Pancreas (tissue), 10 donors: Measurements from ENCODE around the gene KASH5. TPM values are rescaled to one million over a fixed set of nuclear protein-coding genes. Genes with fewer than 3 reads are reported as not detected.

Experiments used
- ATAC-seq, 4 donors: fragments of 200-7000 bp; cut with Tn5 transposase; one replicate each; pipeline versions ENCODE4 v1.8.0 to v1.9.1; 2020; ENCODE audit warnings: mild to moderate bottlenecking in 4 of 4, moderate library complexity in 4 of 4
- DNase-seq, 6 donors: peaks; one replicate each; pipeline ENCODE4 v3.0.0-alpha.2; 2020
- FAIRE-seq: peaks from 2 replicates; lab custom pipeline; 2012; peaks lifted over from hg19 to GRCh38; lab: Jason Lieb, UNC
- H3K27ac ChIP-seq, 4 donors: fragments of 200-600 bp; sonication (generic); 1 replicate in 3 of 4; 2 replicates in 1 of 4; pipeline versions ENCODE4 v1.5.0 to v1.8.0; 2020
- H3K27me3 ChIP-seq, 4 donors: fragments of 200-600 bp; one replicate each; pipeline ENCODE4 v1.8.0; 2021
- H3K36me3 ChIP-seq, 3 donors: fragments of 200-600 bp; sonication (generic) in 1 of 3; one replicate each; pipeline versions ENCODE4 v1.5.0 to v1.8.0; 2020 to 2021
- H3K4me1 ChIP-seq, 3 donors: fragments of 200-600 bp; one replicate each; pipeline ENCODE4 v1.8.0; 2021
- H3K4me3 ChIP-seq, 4 donors: fragments of 200-600 bp; sonication (generic) in 2 of 4; one replicate each; pipeline versions ENCODE4 v1.5.0 to v1.8.0; 2020 to 2021
- H3K9me3 ChIP-seq, 4 donors: fragments of 200-600 bp; one replicate each; pipeline ENCODE4 v1.8.0; 2021
- WGBS, 2 donors: extraction: QIAGEN DNeasy Blood & Tissue Kit; methylation state at CpG; one replicate each; pipeline ENCODE4 v1.1.7; 2013; 5-methylcytosine and 5-hydroxymethylcytosine counted together
- intact Hi-C, 3 donors: fragments of 100-400 bp; cut with DNase I; formaldehyde crosslinking; loops; one replicate each; pipeline versions ENCODE4 v1.11.1 to v1.14.2; 2022
- polyA plus RNA-seq, 2 donors: library from polyadenylated mRNA; stranded (reverse); fragments of 200-250 nt; gene quantifications; one replicate each; pipeline ENCODE4 v1.2.3, GENCODE V29; 2013
- total RNA-seq, 6 donors: library from RNA; stranded (reverse); fragmentation: NEBNext Ultra II Directional in 4 of 6; extraction: Animal tissue kit (Norgen Biotek cat#: 25700) in 4 of 6; gene quantifications; one replicate each; pipeline versions ENCODE4 v1.2.1 to v1.2.4, GENCODE V29; 2021 to 2023
- TF ChIP-seq, protein P1 (sequence below), 4 donors: fragments of 200-600 bp; sonication (generic) in 3 of 4; IDR thresholded peaks; one replicate each; pipeline versions ENCODE4 v1.5.0 to v1.8.0; 2021; ENCODE audit warnings: antibody characterized with exemption in 4 of 4
- donor health status: healthy with polysubstance abuse.
- donor health status: DM: no; HTN: no; CAD: no; lungs with moderate emphysema.
- donor health status: DM: no; HTN: no; CAD: no.
- donor health status: control.
- donor health status: control.
- donor health status: Bipolar disorder and iron deficiency.
- donor health status: DM: yes; HTN: yes; CAD: no.
- donor health status: DM: no; HTN: no; CAD: no.
- donor health status: DM: no; HTN: no; CAD: no.
- donor health status: DM: yes; HTN: yes; CAD: no.

Gene KASH5
- total and polyA plus RNA-seq, 8 donors = 1.2 to 3.3 (median 2.2) TPM

DNA sequence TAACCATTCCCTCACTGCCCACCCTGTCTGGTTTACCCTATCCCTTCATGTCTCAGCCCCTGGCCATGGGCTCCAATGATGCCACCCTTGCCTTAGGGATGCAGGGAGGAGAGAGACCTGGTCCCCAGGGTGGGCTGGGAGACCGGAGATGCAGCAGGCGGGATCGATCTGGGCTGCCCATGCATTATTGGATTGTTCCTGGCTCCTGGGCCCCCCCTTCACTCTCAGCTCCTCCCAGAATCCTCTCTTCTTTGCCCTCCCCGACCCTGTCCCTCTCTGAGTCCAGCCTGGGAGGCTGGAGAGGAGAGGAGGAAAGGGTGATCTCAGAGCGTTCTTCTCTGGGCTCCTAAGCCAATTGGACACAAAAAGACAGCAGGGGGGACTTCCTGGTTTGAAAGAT, 5.8 kb downstream of the KASH5 start:
- 63% methylated on average over 4 to 5 of the region's 5 CpGs for WGBS, 2 donors
- Histone ChIP-seq H3K36me3 (no peaks in the 10 kb centered on the region), H3K27ac (no peak overlapping the region), H3K27me3 (no peaks in the 10 kb centered on the region), H3K4me1 (peaks cover 3 to 5% (median 5%) of the 10 kb centered on the region in 3 donors), H3K9me3 (no peaks in the 10 kb centered on the region), H3K4me3 (no peak overlapping the region)
- TF ChIP-seq, protein P1, sequence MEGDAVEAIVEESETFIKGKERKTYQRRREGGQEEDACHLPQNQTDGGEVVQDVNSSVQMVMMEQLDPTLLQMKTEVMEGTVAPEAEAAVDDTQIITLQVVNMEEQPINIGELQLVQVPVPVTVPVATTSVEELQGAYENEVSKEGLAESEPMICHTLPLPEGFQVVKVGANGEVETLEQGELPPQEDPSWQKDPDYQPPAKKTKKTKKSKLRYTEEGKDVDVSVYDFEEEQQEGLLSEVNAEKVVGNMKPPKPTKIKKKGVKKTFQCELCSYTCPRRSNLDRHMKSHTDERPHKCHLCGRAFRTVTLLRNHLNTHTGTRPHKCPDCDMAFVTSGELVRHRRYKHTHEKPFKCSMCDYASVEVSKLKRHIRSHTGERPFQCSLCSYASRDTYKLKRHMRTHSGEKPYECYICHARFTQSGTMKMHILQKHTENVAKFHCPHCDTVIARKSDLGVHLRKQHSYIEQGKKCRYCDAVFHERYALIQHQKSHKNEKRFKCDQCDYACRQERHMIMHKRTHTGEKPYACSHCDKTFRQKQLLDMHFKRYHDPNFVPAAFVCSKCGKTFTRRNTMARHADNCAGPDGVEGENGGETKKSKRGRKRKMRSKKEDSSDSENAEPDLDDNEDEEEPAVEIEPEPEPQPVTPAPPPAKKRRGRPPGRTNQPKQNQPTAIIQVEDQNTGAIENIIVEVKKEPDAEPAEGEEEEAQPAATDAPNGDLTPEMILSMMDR (IDR thresholded peaks at IDR 0.05) = no peak
- intact Hi-C loops = loop anchor here in 1 of 3 donors (10.0 kb wide), 1 partner anchor 51 kb away; the partner anchor contains the start of gene SLC17A7
- DNase-seq (no peak), ATAC-seq (no peak), FAIRE-seq (no peak)

DNA sequence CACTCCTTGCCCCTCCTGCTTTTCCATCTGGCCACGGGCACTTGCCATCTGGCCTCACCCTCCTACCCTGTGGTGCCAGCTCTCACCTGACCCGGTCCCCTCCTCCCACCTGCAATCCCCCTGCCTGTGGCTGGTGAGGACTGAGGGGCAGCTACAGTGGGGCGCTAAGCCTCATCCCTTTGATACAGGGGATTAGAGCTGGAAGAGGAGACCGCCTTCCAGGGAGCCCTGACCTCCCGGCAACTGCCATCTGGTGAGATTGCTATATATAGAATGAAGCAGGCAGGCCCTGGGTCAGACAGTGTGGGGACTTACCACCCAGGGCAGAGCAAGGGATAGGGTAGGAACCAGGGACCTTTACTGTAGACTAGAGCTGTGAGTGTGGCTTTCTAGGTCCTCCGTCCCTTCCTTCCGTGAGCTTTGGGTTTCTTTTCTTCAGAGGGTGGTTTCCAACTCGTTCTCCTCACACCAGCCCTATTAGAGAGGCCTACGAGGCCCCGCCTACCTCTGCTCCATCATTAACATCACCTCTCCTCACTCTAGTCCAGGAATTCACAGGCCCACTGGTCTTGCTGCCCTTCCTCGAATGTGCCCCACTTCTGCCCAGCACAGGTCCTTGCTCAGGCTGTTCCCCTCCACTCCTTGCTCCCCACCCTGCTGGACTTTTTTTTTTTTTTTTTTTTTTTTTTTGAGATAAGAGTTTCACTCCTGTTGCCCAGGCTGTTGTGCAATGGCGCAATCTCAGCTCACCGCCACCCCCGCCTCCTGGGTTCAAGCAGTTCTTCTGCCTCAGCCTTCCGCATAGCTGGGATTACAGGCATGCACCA, 7.7 kb downstream of the KASH5 start:
- FAIRE-seq = no peak
- H3K36me3 ChIP-seq = no peaks in the 10 kb centered on the region
- no peaks in the 10 kb centered on the region for H3K9me3 ChIP-seq
- TF ChIP-seq, protein P1 (IDR thresholded peaks at IDR 0.05) = no peak
- H3K4me3 ChIP-seq = no peak overlapping the region
- intact Hi-C loops = loop anchor here (5.0 to 10.0 kb wide), 2 partner anchors 42 to 49 kb away; partner anchors contain the start of gene SLC17A7 (in 1 of the 3)
- H3K27me3 ChIP-seq = no peaks in the 10 kb centered on the region
- DNase-seq = no peak
- H3K27ac ChIP-seq = no peak overlapping the region
- H3K4me1 ChIP-seq = peaks cover 0 to 5% (median 0%) of the 10 kb centered on the region in 3 donors
- ATAC-seq = no peak
- 74 to 81% methylated on average over 15 of the region's 15 CpGs for WGBS, 2 donors

DNA sequence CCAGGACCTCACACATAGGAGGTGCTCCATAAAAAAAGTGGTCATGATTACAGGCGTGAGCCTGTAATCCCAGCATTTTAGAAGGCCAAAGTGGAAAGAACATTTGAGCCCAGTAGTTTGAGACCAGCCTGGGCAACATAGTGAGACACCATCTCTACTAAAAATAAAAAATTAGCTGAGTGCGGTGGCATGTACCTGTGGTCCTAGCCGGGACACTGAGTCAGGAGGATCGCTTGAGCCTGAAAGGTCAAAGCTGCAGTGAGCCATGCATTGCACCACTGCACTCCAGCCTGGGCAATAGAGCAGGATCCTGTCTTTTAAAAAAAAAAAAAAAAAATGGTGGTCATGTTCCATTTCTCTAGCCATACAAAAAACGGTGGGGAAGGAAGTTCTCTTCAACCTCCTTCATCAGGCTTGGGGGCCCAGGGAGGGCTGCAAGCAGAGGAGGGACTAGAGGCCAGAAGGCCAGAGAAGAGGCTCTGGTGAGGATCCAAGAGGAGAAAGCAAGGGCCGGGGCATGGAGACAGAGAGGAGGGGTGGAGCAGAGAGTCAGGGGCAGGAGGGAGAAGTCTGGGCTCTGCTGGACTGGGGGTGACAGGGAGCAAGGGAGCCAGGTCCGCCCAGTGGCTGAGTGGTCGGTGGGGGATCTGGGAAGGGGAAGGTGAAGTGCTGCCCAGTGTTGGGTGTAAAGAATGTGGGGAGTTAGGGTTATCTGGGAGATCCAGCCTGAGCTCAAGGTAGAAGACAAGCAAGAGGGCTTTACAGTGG, 8.9 kb downstream of the KASH5 start:
- intact Hi-C loops = loop anchor here (5.0 to 10.0 kb wide), 2 partner anchors 40 to 48 kb away; partner anchors contain the start of gene SLC17A7 (in 1 of the 3)
- Histone ChIP-seq H3K27me3 (no peaks in the 10 kb centered on the region), H3K4me1 (no peaks in the 10 kb centered on the region), H3K27ac (no peak overlapping the region), H3K9me3 (no peaks in the 10 kb centered on the region), H3K4me3 (no peak overlapping the region), H3K36me3 (no peaks in the 10 kb centered on the region)
- DNase-seq (no peak), ATAC-seq (no peak), FAIRE-seq (no peak)
- TF ChIP-seq, protein P1 (IDR thresholded peaks at IDR 0.05) = no peak
- WGBS, 2 donors = 74 to 85% methylated on average over 8 of the region's 8 CpGs

DNA sequence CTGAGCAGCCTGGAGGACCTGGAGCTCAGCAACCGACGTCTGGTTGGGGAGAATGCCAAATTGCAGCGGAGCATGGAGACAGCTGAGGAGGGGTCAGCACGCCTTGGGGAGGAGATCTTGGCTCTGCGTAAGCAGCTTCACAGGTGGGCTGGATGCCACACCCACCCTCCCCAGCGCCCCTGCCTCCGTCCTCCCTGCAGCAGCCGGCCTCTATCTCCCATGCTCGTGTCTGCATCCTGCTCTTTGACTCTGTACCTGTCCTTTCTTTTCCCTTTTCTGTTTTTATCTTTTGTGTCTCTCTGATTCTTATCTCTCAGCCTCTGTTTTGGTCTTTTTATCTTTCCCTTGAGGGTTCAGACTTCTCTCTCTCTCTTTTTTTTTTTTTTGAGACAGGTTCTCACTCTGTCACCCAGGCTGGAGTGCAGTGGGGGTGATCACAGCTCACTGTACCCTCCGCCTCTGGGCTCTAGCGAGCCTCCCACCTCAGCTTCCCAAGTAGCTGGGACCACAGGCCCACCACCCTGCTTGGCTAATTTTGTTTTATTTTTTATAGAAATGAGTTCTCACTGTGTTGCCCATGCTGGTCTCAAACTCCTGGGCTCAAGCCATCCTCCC, 10.1 kb downstream of the KASH5 start:
- DNase-seq = no peak
- no peaks in the 10 kb centered on the region for H3K4me1 ChIP-seq
- WGBS, 2 donors = 79 to 86% methylated on average over 11 of the region's 11 CpGs
- ATAC-seq = no peak
- H3K9me3 ChIP-seq = no peaks in the 10 kb centered on the region
- H3K36me3 ChIP-seq = no peaks in the 10 kb centered on the region
- no peak overlapping the region for H3K27ac ChIP-seq
- intact Hi-C loops = loop anchor here (5.0 to 10.0 kb wide), 2 partner anchors 39 to 47 kb away; partner anchors contain the start of gene SLC17A7 (in 1 of the 3)
- TF ChIP-seq, protein P1 (IDR thresholded peaks at IDR 0.05) = no peak
- no peak overlapping the region for H3K4me3 ChIP-seq
- no peak for FAIRE-seq
- no peaks in the 10 kb centered on the region for H3K27me3 ChIP-seq
